GM19372 (cell line): ENCODE measurements around the gene APBA1.
"Not testable (repeated sequence)": the region's sequence is repeated elsewhere in the genome, so short reads cannot be mapped to it uniquely, and the experiment has no call there.

Experiments used
- ATAC-seq: cut with Tn5 transposase; IDR thresholded peaks from one replicate; pipeline ENCODE4 v1.9.1; 2021; ENCODE audit warnings: mild to moderate bottlenecking, low read depth, moderate library complexity; ENCODE audit not compliant: unreplicated experiment

APBA1 gene

DNA sequence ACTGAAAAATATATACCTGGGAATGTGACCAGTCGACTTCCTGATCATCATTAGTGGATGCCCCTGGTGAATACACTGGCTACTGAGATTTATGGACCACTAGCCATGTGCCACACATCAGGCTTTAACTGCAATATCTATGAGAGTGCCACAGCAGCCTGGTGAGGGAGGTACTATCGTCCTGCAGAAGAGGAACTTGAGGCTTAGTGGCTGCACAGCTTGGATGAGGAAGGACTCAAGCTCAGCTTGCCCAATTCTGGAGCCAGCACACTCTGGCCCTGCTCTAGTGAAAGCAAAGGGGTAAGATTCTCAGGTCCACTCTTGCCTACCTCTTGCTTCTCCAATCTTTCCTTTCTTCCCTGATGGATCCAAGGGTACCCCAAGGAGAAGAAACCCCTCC, 217.8 kb downstream of the APBA1 start:
- ATAC-seq = no peak

DNA sequence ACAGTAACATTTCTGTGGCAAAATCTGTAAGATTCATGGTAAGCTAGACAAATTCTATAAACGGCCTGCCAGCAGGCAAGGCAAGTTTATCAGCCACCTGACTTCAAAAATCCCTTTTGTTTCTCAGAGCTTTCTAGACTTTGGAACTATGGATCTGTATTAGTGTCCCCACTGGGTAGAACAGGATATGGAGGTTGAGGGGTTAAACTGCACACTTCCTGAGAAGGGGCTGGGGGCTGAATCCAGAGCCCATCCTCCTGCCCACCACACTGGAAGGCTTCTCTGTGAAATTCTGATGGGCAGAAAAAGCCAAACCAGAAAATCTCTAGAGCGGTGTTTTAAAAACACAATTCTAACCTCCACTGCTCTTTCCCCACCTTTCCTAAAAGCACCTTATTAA, 218.4 kb downstream of the APBA1 start:
- no peak for ATAC-seq

DNA sequence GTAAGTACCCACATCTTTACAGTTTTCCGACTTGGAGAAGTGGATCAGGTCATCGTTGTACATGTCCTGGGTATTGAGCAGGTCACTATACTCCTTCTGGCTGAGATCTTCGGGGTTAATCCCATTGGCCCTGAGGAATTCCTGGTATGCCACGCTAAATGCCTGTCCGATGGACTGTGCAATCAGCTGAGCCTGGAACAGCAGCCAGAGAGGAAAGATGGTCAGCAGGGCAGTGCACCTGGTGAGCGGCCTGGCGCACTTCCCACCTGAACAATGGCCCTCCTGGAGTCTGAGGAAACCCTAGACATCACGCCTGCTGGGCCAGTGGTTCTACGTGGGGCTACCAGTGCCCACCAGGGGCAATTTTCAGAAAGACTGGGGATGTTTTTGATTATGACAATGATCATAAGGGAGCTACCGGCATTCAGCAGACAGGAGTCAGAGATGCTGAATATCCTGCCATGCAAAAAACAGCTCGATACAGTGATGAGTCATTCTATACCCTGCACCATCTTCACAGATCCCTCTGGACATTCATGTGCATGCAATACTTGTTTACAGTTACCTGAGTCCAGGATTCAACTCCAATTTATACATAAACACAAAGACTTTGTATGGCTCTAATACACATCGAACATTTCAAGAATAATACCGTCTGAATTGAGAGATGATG, 219.9 kb downstream of the APBA1 start:
- no peak for ATAC-seq

DNA sequence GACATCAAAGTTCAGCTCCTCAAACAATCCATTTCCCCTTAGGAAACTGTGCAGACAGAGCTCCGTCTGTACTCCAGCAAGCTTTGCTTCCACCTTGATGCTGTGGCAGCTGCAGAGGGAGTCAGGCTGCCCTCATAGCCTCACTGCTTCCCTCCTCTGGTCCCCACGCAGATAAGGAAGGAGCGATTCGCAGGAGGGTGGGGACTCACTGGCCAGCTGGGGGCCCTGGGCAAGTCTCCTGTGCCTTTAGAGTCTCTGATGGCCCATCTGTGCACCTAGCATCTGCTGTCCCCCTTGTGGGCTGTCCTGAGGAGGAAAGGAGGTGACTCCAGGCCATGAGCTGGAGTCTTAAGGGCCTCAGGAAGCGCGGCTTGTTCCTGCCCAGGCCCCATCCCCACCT, 225.7 kb downstream of the APBA1 start:
- no peak for ATAC-seq

DNA sequence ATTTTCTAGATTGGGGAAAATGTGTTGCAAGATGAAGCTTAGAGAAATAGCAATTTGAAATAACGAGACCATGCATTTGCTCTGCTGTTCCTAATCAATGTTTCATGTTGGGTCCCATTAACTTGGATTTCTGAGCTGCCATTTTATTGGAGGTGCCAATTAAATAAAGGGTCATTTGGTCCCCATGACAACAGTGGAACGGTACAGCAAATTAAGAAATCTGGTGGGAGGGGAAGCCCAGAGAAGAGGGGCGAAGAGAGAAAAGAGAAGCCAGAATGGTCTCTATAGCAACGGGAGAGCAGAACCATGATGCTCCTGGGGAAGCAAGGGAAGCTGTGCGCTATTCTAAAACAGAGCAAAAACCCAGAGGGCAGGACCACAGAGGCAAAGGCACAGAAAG, 226.9 kb downstream of the APBA1 start:
- no peak for ATAC-seq

DNA sequence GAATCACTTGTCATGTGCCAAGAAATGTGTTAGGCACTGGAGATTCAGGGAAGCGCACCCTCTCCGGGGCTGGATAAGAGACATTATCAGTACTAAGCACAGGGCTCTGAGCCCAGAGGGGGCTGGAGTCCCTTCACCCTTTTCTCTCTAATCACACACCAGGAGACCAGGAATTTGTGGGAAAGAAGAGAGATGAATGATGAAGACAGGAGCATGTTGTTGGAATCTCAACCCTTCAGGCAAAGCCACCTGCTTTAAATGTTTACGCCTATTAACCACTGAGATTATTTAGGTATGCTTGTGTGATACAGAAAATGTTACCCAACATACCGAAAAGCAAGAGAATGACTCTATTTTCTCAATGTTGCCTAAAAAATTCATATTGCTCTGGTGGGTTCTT, 227.4 kb downstream of the APBA1 start:
- ATAC-seq = no peak

DNA sequence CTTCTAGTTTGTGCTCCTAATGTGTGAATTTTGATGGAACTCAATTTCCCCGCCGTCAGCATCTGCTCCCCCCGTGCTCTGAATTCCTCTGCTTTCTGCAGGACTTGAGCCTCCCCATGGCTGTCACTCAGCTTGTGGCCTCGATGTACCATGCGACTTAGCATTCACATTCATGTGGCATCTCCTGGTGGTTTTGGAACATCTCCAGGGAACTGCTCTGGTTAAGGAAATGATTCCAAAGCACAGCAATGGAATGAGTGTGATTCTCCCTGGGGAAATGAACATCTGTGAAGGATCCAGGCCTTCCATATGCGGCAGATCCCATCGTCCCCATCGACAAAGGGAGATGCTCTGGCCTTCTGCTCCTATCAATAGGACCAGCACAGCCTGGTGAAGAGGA, 228.2 kb downstream of the APBA1 start:
- no peak for ATAC-seq

DNA sequence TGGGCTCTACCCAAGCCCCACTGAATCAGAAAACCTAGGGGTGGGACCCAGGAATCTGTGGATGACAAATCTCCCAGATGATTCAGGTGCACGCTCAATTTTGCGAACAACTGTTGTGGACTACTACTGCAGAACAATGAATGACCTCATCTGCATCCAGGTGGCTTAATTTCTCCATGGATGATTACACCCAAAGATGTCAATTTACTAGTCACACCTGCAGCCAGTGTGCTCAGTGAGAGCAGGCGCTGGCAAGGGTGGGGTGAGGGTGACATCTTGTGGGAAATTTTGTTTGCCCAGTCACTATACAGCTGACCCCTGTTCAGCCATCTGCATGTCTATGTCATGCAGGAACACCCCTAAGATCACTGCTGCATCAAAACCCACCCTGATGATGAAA, 229.0 kb downstream of the APBA1 start:
- ATAC-seq = no peak

DNA sequence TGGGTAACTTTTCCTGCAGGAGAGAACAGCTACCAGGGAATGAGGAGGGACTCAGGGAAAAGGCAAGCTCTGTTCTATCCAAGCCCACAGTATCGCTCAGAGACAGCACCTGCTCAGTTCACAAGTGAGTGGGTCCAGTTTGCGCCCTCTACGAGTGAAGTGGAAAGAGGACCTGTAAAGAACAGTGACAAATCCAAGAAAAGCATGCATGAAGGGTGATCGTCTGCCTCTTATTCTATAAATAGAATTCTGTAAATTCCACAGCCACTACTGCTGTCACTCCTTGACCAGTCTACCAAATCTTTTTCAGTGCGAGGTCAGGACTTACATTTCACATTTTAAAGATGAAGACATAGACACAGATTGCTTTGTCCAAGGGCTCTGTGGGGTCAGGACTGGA, 229.7 kb downstream of the APBA1 start:
- no peak for ATAC-seq

DNA sequence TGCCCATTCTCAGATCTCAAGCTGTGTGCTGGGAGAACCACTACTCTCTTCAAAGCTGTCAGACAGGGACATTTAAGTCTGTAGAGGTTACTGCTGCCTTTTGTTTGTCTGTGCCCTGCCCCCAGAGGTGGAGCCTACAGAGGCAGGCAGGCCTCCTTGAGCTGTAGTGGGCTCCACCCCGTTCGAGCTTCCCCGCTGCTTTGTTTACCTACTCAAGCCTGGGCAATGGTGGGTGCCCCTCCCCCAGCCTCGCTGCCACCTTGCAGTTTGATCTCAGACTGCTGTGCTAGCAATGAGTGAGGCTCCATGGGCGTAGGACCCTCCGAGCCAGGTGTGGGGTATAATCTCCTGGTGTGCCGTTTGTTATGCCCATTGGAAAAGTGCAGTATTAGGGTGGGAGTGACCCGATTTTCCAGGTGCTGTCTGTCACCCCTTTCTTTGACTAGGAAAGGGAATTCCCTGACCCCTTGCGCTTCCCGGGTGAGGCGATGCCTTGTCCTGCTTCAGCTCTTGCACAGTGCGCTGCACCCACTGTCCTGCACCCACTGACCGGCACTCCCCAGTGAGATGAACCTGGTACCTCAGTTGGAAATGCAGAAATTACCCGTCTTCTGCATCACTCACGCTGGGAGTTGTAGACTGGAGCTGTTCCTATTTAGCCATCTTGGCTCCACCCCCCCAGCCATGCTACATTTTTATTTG, 231.8 kb downstream of the APBA1 start:
- not testable (repeated sequence) for ATAC-seq

DNA sequence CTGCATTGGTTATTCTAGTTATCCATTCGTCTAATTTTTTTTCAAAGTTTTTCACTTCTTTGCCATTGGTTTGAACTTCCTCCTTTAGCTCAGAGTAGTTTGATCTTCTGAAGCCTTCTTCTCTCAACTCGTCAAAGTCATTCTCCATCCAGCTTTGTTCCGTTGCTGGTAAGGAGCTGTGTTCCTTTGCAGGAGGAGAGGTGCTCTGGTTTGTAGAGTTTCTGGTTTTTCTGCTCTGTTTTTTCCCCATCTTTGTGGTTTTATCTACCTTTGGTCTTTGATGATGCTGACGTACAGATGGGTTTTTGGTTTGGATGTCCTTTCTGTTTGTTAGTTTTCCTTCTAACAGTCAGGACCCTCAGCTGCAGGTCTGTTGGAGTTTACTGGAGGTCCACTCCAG, 232.5 kb downstream of the APBA1 start:
- ATAC-seq = not testable (repeated sequence)

DNA sequence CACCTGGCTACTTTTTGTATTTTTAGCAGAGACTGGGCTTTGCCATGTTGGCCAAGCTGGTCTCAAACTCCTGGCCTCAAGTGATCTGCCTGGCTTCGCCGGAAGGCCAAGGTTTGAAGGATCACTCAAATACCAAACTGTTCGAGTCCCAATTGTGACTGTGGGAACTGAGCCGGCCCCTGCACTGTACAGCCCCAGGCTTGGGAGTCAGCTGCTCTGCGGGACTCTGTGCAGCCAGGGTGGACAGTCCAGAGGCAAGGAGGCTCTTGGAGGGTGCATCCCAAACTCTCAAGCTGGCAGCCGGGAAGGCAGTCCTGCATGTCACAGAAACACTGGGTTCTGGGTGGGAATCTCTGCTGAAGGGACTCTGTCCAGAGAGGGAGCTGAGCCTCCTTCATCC, 238.2 kb downstream of the APBA1 start:
- no peak for ATAC-seq

DNA sequence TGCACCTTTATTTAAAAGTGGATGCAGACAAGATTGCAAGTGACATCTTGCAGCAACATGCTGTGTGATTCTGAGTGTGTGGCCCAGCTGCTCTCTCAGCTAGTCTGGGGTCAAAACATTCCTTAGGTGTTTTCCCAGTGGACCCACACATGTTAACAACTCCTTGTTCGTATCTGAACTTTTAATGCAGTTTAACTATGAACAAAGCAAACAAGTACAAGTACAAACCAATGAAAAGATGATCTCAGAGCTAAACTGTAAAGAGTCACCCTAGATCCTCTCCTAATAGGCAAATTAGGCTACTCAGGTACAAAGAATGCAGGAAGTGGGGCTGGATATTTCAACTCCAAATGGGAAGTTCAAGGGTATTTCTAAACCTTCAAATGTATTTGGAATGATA, 238.8 kb downstream of the APBA1 start:
- ATAC-seq = no peak

DNA sequence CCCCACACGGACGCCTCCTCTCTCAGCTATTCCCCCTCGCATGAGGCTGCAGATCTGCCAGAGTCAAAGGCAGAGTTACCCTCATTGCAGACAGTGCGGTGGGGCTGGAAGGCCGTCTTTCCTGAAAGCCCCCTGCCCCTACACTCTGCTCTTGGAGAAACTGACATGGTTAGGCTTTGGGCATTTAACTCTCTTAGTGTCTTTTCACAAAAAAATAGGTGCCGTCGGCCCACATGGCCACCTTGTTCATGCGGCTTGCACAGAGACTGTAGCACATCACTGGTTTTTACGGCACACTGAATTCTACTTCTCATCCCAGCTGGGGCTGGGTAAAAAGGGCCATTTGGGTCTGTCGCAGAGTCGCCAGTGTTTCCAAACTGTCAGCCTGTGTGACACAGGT, 239.5 kb downstream of the APBA1 start:
- no peak for ATAC-seq

DNA sequence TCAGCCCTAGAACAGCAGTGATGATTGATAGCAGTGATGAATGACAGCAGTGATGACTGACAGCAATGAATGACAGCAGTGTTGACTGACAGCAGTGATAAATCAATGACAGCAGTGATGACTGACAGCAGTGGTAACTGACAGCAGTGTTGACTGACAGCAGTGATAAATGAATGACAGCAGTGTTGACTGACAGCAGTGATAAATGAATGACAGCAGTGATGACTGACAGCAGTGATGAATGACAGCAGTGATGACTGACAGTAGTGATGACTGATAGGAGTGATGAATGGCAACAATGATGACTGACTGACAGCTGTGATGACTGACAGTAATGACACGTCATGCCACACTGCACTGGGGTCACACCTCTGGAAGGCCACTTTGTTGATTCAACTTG, 240.4 kb downstream of the APBA1 start:
- no peak for ATAC-seq

DNA sequence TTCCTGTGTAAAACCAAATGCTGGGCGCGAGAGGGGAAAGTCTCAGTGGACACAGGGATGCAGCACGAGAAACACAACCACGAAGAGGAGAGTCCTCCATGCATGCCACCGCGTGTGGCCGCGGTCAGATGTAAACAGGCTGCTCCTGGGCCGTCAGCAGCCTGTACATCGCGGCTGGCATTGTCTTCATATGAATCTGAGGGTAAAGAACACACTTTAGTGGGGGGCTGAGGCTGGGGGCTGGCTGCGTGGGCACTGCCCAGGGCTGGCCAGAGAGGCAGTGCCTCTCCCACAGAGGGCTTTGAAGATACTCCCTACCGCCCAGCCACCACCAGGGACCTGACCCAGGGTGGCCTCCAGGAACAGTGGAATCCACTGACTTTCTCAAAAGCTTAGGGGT, 241.0 kb downstream of the APBA1 start:
- no peak for ATAC-seq

DNA sequence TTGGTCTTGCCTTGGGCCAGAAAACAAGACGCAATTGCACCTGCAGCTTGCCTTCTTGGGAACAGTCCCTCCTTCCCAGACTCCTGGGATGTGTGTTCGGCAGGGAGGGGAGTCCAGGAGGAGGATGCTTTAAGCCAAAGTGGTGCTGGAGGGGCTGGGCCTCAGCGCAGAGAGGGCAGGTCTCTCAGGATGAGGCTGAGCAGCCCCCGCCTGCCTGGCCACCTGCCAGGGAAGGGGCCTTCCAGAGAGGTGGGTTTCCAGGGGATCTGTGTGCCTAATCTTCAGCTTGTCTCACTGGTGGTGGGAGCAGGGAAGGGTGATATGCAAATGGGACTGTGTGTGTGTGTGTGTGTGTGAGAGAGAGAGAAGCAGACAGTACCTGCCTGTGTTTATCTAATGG, 242.0 kb downstream of the APBA1 start:
- ATAC-seq = no peak

DNA sequence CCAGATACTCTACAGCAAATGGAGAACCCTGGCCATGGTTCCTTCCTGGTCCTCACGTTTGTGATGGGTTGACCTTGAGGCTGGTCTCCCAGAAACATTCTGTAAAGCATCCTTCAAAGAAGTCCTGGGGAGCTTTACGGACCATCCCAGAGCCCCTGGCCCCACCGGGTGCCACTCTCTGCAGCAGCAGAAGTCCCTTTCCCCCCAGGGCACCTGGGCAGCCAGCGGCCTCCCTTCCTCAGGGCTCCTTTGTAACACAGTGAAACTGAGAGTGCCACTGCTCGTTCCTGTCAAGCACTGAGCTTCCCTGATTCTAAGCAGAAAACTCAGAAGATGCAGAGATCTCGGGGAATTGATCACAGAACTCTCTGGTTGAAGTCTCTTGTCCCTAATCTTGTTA, 242.9 kb downstream of the APBA1 start:
- no peak for ATAC-seq

DNA sequence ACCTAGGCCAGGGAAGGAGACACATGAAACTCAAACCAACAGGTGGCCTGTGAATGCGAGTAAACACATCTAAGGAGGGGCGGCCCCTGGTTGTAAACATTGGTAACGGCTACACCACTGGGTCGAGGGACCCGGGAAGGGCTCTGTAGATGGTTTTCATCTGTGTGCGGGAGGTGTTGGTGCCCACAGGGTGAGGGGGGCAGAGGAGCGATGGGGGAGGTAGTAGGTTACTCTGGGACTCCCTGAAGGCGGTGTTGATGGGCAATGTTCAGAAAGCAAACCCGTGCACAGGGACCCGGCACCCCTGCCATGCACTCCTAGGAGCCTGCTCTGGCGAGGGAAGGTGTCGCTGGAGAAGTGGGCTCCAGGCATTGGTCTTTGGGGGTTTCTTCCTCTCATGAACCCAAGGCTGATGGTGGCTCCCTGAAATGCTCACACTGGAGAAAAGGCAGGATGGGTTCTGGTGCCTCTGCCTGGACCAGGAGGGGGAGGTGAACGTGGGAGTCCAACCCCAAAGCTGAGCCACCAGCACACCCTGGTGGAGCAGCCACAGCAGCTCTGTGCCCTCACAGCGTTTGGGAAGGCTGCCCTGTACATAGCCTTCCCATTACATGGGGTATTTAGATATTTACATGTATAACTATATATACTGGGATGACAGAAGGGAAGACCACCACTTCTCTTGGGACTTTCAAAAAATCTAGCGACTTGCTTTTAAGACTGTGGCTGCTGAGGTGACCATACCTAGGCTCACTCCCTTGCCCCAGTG, 244.0 kb downstream of the APBA1 start:
- ATAC-seq = no peak

DNA sequence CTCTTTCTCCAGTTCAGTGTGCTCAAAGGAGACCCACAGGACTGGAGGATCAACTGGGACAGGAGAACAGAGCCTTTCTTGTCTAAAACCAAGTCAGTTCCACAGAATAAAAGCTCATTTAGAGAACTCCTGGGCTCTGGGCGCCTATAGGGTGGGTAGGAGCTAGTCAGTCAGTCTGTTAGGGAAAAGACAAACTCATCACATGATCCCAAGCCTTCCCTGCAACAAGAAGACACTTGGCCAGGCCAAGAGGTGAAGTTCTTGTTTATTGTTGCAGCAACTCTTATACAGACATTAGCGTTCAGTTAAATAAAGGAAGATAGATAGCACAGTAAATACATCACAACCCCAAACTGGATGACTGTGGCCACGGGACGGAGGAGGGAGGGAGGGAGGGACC, 244.9 kb downstream of the APBA1 start:
- ATAC-seq = no peak

DNA sequence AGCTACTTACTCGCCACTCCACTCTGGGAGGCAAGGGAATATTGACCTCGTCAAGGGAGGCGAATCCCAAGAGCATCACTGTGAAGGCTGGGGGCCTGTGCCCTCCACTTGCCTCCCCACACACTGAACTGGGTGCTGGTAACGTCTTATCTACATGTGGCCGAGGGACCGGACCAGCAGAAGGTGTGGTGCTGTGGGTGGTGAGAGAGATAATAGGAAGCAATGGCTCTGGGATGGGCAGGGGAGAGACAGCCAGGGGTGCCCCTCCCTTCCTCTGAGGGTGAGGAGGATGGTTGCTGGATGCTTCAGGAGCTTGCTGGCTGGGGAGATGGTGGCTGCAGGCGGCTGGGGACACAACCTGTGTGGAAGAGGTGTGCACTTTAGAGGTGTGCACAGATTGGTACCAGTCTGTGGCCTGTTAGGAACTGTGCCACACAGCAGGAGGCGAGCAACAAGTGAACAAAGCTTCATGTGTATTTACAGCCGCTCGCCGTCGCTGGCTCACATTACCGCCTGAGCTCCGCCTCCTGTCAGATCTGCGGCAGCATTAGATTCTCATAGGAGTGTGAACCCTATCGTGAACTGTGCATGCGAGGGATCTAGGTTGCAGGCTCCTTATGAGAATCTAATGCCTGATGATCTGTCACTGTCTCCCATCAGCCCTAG, 246.9 kb downstream of the APBA1 start:
- ATAC-seq = no peak
